ENCODE measurements around the gene HOXB8.
A peak's percentile ranks its signal among the peaks of the same experiment; 100 is the strongest.

The HOXB8 gene

GRCh38 chr17:48568499-48569239 lies 46.4 kb downstream of the HOXB8 start:
- peaks cover 4% of the 10 kb centered on the region for H3K27me3 Mint-ChIP-seq
- H3K9me3 Mint-ChIP-seq = no peaks in the 10 kb centered on the region
- H3K4me1 Mint-ChIP-seq = no peaks in the 10 kb centered on the region
- H3K4me3 Mint-ChIP-seq = no peak overlapping the region
- no peak overlapping the region for H3K27ac Mint-ChIP-seq
- H3K36me3 Mint-ChIP-seq = no peaks in the 10 kb centered on the region
- ATAC-seq = no peak

- Mint-ChIP-seq H3K27ac (no peak overlapping the region), H3K36me3 (no peaks in the 10 kb centered on the region), H3K9me3 (no peaks in the 10 kb centered on the region), H3K4me1 (no peaks in the 10 kb centered on the region), H3K4me3 (no peak overlapping the region), H3K27me3 (peaks cover 9% of the 10 kb centered on the region)
- no peak for ATAC-seq
Measured at GRCh38 chr17:48567646-48568354, 47.3 kb downstream of the HOXB8 start.

- Mint-ChIP-seq H3K4me1 (no peaks in the 10 kb centered on the region), H3K27me3 (peaks cover 9% of the 10 kb centered on the region), H3K4me3 (no peak overlapping the region), H3K27ac (no peak overlapping the region), H3K9me3 (no peaks in the 10 kb centered on the region), H3K36me3 (no peaks in the 10 kb centered on the region)
- ATAC-seq = no peak
Measured at GRCh38 chr17:48567209-48567608, 47.9 kb downstream of the HOXB8 start.

- no peaks in the 10 kb centered on the region for H3K4me1 Mint-ChIP-seq
- no peak overlapping the region for H3K27ac Mint-ChIP-seq
Measured at GRCh38 chr17:48566717-48567116, 48.4 kb downstream of the HOXB8 start.

GRCh38 chr17:48565925-48566710 lies 49.0 kb downstream of the HOXB8 start:
- Mint-ChIP-seq H3K4me1 (no peaks in the 10 kb centered on the region), H3K27ac (no peak overlapping the region), H3K9me3 (no peaks in the 10 kb centered on the region), H3K36me3 (no peaks in the 10 kb centered on the region), H3K4me3 (no peak overlapping the region), H3K27me3 (peaks cover 9% of the 10 kb centered on the region)
- no peak for ATAC-seq

More at GRCh38 chr17:48566717-48567116, 48.4 kb downstream of the HOXB8 start:
- Mint-ChIP-seq H3K4me3 (no peak overlapping the region), H3K27me3 (peaks cover 9% of the 10 kb centered on the region), H3K36me3 (no peaks in the 10 kb centered on the region), H3K9me3 (no peaks in the 10 kb centered on the region)
- no peak for ATAC-seq

GRCh38 chr17:48565022-48565554 lies 50.0 kb downstream of the HOXB8 start:
- no peak overlapping the region for H3K4me3 Mint-ChIP-seq
- no peaks in the 10 kb centered on the region for H3K36me3 Mint-ChIP-seq

GRCh38 chr17:48564188-48565021 lies 50.7 kb downstream of the HOXB8 start:
- no peaks in the 10 kb centered on the region for H3K36me3 Mint-ChIP-seq
- ATAC-seq = peak; percentile 51
- H3K4me1 Mint-ChIP-seq = no peaks in the 10 kb centered on the region
- peaks cover 22% of the 10 kb centered on the region for H3K27me3 Mint-ChIP-seq
- H3K4me3 Mint-ChIP-seq = no peak overlapping the region
- H3K9me3 Mint-ChIP-seq = no peaks in the 10 kb centered on the region
- no peak overlapping the region for H3K27ac Mint-ChIP-seq

More at GRCh38 chr17:48565022-48565554, 50.0 kb downstream of the HOXB8 start:
- no peaks in the 10 kb centered on the region for H3K4me1 Mint-ChIP-seq
- H3K27ac Mint-ChIP-seq = no peak overlapping the region
- H3K9me3 Mint-ChIP-seq = no peaks in the 10 kb centered on the region
- ATAC-seq = no peak
- H3K27me3 Mint-ChIP-seq = peaks cover 15% of the 10 kb centered on the region

GRCh38 chr17:48563867-48564187 lies 51.3 kb downstream of the HOXB8 start:
- Mint-ChIP-seq H3K27ac (no peak overlapping the region), H3K4me3 (no peak overlapping the region), H3K27me3 (peaks cover 28% of the 10 kb centered on the region), H3K4me1 (no peaks in the 10 kb centered on the region), H3K9me3 (no peaks in the 10 kb centered on the region), H3K36me3 (no peaks in the 10 kb centered on the region)
- ATAC-seq = no peak

GRCh38 chr17:48563385-48563838 lies 51.7 kb downstream of the HOXB8 start:
- H3K27me3 Mint-ChIP-seq = peaks cover 32% of the 10 kb centered on the region
- no peaks in the 10 kb centered on the region for H3K4me1 Mint-ChIP-seq
- H3K4me3 Mint-ChIP-seq = no peak overlapping the region
- no peak overlapping the region for H3K27ac Mint-ChIP-seq
- no peaks in the 10 kb centered on the region for H3K36me3 Mint-ChIP-seq
- H3K9me3 Mint-ChIP-seq = no peaks in the 10 kb centered on the region
- no peak for ATAC-seq

- no peaks in the 10 kb centered on the region for H3K36me3 Mint-ChIP-seq
- H3K27me3 Mint-ChIP-seq = peaks cover 37% of the 10 kb centered on the region
- no peaks in the 10 kb centered on the region for H3K9me3 Mint-ChIP-seq
- H3K4me1 Mint-ChIP-seq = no peaks in the 10 kb centered on the region
- H3K27ac Mint-ChIP-seq = no peak overlapping the region
- H3K4me3 Mint-ChIP-seq = no peak overlapping the region
- no peak for ATAC-seq
Measured at GRCh38 chr17:48562934-48563333, 52.2 kb downstream of the HOXB8 start.

Measured in stimulated activated memory B cell treated with anti-CD40 and anti-IgM and Interleukin-4, amounts not matched to agents 10 μg/mL and 1 μg/mL and 100 μg/mL, for 72 hours (primary cell).